Measurements from ENCODE around the gene MYOM1.

MYOM1 gene

GRCh38 chr18:3153107-3153704 lies 66.6 kb downstream of the MYOM1 start:
- Histone ChIP-seq H3K9ac (ENCODE audit: low read depth, low read length) (no peak overlapping the region), H3K4me1 (ENCODE audit: control insufficient read depth, insufficient read depth, low read length) (no peaks in the 10 kb centered on the region)

GRCh38 chr18:3152294-3152693 lies 67.5 kb downstream of the MYOM1 start:
- Histone ChIP-seq H3K27me3 (ENCODE audit: control insufficient read depth, insufficient read depth, low read length) (no peaks in the 10 kb centered on the region), H3K4me1 (ENCODE audit: control insufficient read depth, insufficient read depth, low read length) (no peaks in the 10 kb centered on the region), H3K4me3 (ENCODE audit: low read depth, low read length) (no peak overlapping the region), H3K36me3 (ENCODE audit: control insufficient read depth, insufficient read depth, low read length) (no peaks in the 10 kb centered on the region), H3K9ac (ENCODE audit: low read depth, low read length) (no peak overlapping the region), H3K9me3 (ENCODE audit: control insufficient read depth, insufficient read depth, low read length) (no peaks in the 10 kb centered on the region)

More at GRCh38 chr18:3153107-3153704, 66.6 kb downstream of the MYOM1 start:
- Histone ChIP-seq H3K27me3 (ENCODE audit: control insufficient read depth, insufficient read depth, low read length) (no peaks in the 10 kb centered on the region), H3K36me3 (ENCODE audit: control insufficient read depth, insufficient read depth, low read length) (no peaks in the 10 kb centered on the region), H3K4me3 (ENCODE audit: low read depth, low read length) (no peak overlapping the region), H3K9me3 (ENCODE audit: control insufficient read depth, insufficient read depth, low read length) (no peaks in the 10 kb centered on the region)

DNA sequence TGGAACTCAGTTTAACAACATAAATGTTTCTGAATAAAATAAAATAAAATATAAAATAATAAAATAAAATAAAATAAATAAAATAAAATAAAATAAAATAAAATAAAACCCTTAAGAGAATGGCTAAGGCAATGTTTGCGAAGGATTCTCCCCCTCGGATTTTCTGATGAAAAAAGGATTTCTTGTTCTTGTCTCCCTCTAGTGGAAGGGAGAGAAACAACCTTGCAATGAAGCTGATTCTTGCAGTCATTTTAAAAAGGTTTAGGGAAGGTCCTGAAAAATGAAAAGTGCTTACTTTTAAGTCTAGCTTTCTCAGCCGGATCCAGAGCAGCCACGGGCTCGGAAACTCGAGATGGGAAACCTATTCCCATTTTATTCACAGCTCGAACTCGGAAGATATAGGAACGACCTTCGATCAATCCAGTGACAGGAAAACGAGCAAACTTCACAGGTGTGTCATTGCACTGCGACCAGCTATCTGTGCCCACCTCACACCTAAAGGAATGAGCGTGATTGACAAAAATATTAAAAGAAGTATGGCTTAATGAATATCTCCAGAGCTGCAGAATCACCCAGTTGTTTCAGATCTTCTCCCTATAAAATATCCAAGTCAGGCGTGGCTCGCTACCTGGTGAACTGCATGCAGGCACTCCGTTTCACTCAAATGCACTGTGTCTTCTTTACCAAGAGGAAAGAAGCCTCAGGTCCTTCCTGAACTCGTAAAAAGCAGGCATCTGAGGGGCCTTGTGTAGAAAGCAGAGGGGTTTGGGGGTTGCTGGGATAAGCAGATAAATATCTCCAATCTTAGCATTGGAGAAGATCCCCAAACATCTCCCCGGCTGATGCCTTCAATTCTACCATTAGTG lies 68.1 kb downstream of the MYOM1 start:
- H3K4me3 ChIP-seq (ENCODE audit: low read depth, low read length): no peak overlapping the region
- no peaks in the 10 kb centered on the region for H3K4me1 ChIP-seq (ENCODE audit: control insufficient read depth, insufficient read depth, low read length)
- H3K9ac ChIP-seq (ENCODE audit: low read depth, low read length): no peak overlapping the region
- no peaks in the 10 kb centered on the region for H3K27me3 ChIP-seq (ENCODE audit: control insufficient read depth, insufficient read depth, low read length)
- H3K9me3 ChIP-seq (ENCODE audit: control insufficient read depth, insufficient read depth, low read length): no peaks in the 10 kb centered on the region
- no peaks in the 10 kb centered on the region for H3K36me3 ChIP-seq (ENCODE audit: control insufficient read depth, insufficient read depth, low read length)

GRCh38 chr18:3150688-3151087 lies 69.1 kb downstream of the MYOM1 start:
- H3K27me3 ChIP-seq (ENCODE audit: control insufficient read depth, insufficient read depth, low read length): no peaks in the 10 kb centered on the region
- no peak overlapping the region for H3K9ac ChIP-seq (ENCODE audit: low read depth, low read length)
- H3K9me3 ChIP-seq (ENCODE audit: control insufficient read depth, insufficient read depth, low read length): no peaks in the 10 kb centered on the region
- no peak overlapping the region for H3K4me3 ChIP-seq (ENCODE audit: low read depth, low read length)
- H3K36me3 ChIP-seq (ENCODE audit: control insufficient read depth, insufficient read depth, low read length): no peaks in the 10 kb centered on the region
- no peaks in the 10 kb centered on the region for H3K4me1 ChIP-seq (ENCODE audit: control insufficient read depth, insufficient read depth, low read length)

- no peak overlapping the region for H3K9ac ChIP-seq (ENCODE audit: low read depth, low read length)
- H3K36me3 ChIP-seq (ENCODE audit: control insufficient read depth, insufficient read depth, low read length): no peaks in the 10 kb centered on the region
- H3K27me3 ChIP-seq (ENCODE audit: control insufficient read depth, insufficient read depth, low read length): no peaks in the 10 kb centered on the region
- no peaks in the 10 kb centered on the region for H3K9me3 ChIP-seq (ENCODE audit: control insufficient read depth, insufficient read depth, low read length)
- H3K4me1 ChIP-seq (ENCODE audit: control insufficient read depth, insufficient read depth, low read length): no peaks in the 10 kb centered on the region
- H3K4me3 ChIP-seq (ENCODE audit: low read depth, low read length): no peak overlapping the region
Observed at GRCh38 chr18:3150274-3150673, 69.5 kb downstream of the MYOM1 start.

DNA sequence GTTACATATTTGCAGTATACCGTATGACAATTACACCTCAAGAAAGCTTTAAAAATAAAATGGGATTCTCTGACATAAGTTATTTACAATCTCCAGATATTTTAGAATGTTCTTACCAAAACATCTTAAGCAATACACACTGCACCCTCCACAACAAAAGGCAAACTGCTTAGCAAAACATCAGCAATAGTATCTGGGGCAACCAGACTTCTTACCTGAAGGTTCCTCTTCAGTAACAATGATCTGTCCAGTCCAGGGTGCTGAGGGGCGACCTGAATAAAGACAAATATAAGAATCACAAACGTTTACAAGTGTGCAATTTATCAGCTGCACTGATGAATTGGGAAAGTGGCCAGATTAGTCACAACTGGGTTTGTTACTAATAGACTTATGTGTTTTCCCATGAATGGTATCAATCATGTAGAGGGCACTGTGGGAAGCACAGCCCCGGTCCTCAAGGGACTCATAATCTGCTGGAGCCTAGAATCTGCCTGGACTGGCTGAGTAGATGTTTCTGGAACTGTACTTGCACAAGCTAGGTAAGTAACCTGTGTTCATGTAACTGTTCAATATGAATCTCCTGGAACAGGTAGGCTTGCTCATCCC lies 70.7 kb downstream of the MYOM1 start:
- Histone ChIP-seq H3K9me3 (ENCODE audit: control insufficient read depth, insufficient read depth, low read length) (no peaks in the 10 kb centered on the region), H3K4me1 (ENCODE audit: control insufficient read depth, insufficient read depth, low read length) (no peaks in the 10 kb centered on the region)

DNA sequence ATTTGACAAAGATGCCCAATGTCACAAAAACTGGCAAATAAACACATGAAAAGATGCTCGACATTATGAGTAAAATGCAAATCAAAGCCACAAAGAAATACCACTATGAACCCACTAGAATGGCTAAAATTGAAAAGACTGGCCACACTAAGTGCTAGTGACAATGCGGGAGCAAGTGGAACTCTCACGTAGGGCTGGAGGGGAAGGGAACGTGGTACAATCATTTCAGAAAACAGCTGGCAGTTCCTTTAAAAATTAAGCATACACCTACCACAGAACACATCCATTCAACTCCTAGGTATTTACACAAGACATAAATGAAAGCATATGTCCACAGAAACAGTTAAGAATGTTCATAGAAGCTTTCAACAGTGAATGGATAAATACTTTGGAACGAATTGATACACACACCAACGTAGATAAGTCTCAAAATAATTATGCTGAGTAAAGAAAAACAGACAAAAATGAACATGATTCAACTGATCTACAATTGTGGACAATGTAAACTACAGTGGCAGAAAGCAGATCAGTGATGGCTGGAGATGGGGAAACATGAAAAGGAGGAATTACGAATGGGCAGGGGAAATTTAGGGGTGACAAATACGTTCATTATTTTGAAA lies 71.7 kb downstream of the MYOM1 start:
- H3K4me3 ChIP-seq (ENCODE audit: low read depth, low read length): no peak overlapping the region
- no peaks in the 10 kb centered on the region for H3K9me3 ChIP-seq (ENCODE audit: control insufficient read depth, insufficient read depth, low read length)
- no peaks in the 10 kb centered on the region for H3K36me3 ChIP-seq (ENCODE audit: control insufficient read depth, insufficient read depth, low read length)
- H3K27me3 ChIP-seq (ENCODE audit: control insufficient read depth, insufficient read depth, low read length): no peaks in the 10 kb centered on the region
- H3K4me1 ChIP-seq (ENCODE audit: control insufficient read depth, insufficient read depth, low read length): no peaks in the 10 kb centered on the region
- no peak overlapping the region for H3K9ac ChIP-seq (ENCODE audit: low read depth, low read length)

More for the DNA sequence above, 70.7 kb downstream of the MYOM1 start:
- Histone ChIP-seq H3K27me3 (ENCODE audit: control insufficient read depth, insufficient read depth, low read length) (no peaks in the 10 kb centered on the region), H3K36me3 (ENCODE audit: control insufficient read depth, insufficient read depth, low read length) (no peaks in the 10 kb centered on the region), H3K4me3 (ENCODE audit: low read depth, low read length) (no peak overlapping the region), H3K9ac (ENCODE audit: low read depth, low read length) (no peak overlapping the region)

GRCh38 chr18:3140986-3141639 lies 78.7 kb downstream of the MYOM1 start:
- Histone ChIP-seq H3K36me3 (ENCODE audit: control insufficient read depth, insufficient read depth, low read length) (no peaks in the 10 kb centered on the region), H3K4me1 (ENCODE audit: control insufficient read depth, insufficient read depth, low read length) (no peaks in the 10 kb centered on the region), H3K4me3 (ENCODE audit: low read depth, low read length) (no peak overlapping the region), H3K9ac (ENCODE audit: low read depth, low read length) (no peak overlapping the region), H3K9me3 (ENCODE audit: control insufficient read depth, insufficient read depth, low read length) (no peaks in the 10 kb centered on the region), H3K27me3 (ENCODE audit: control insufficient read depth, insufficient read depth, low read length) (no peaks in the 10 kb centered on the region)

- H3K9ac ChIP-seq (ENCODE audit: low read depth, low read length): no peak overlapping the region
- no peak overlapping the region for H3K4me3 ChIP-seq (ENCODE audit: low read depth, low read length)
- no peaks in the 10 kb centered on the region for H3K36me3 ChIP-seq (ENCODE audit: control insufficient read depth, insufficient read depth, low read length)
- no peaks in the 10 kb centered on the region for H3K27me3 ChIP-seq (ENCODE audit: control insufficient read depth, insufficient read depth, low read length)
- no peaks in the 10 kb centered on the region for H3K9me3 ChIP-seq (ENCODE audit: control insufficient read depth, insufficient read depth, low read length)
- no peaks in the 10 kb centered on the region for H3K4me1 ChIP-seq (ENCODE audit: control insufficient read depth, insufficient read depth, low read length)
Observed at GRCh38 chr18:3140342-3140741, 79.4 kb downstream of the MYOM1 start.

- Histone ChIP-seq H3K9ac (ENCODE audit: low read depth, low read length) (no peak overlapping the region), H3K36me3 (ENCODE audit: control insufficient read depth, insufficient read depth, low read length) (no peaks in the 10 kb centered on the region), H3K4me3 (ENCODE audit: low read depth, low read length) (no peak overlapping the region), H3K27me3 (ENCODE audit: control insufficient read depth, insufficient read depth, low read length) (no peaks in the 10 kb centered on the region), H3K4me1 (ENCODE audit: control insufficient read depth, insufficient read depth, low read length) (no peaks in the 10 kb centered on the region), H3K9me3 (ENCODE audit: control insufficient read depth, insufficient read depth, low read length) (no peaks in the 10 kb centered on the region)
Observed at GRCh38 chr18:3139406-3139805, 80.4 kb downstream of the MYOM1 start.

GRCh38 chr18:3138274-3138975 lies 81.3 kb downstream of the MYOM1 start:
- Histone ChIP-seq H3K4me3 (ENCODE audit: low read depth, low read length) (no peak overlapping the region), H3K4me1 (ENCODE audit: control insufficient read depth, insufficient read depth, low read length) (no peaks in the 10 kb centered on the region), H3K27me3 (ENCODE audit: control insufficient read depth, insufficient read depth, low read length) (no peaks in the 10 kb centered on the region), H3K9ac (ENCODE audit: low read depth, low read length) (no peak overlapping the region), H3K36me3 (ENCODE audit: control insufficient read depth, insufficient read depth, low read length) (no peaks in the 10 kb centered on the region), H3K9me3 (ENCODE audit: control insufficient read depth, insufficient read depth, low read length) (no peaks in the 10 kb centered on the region)
